Measurements from ENCODE around the gene ZDHHC14.

DNA sequence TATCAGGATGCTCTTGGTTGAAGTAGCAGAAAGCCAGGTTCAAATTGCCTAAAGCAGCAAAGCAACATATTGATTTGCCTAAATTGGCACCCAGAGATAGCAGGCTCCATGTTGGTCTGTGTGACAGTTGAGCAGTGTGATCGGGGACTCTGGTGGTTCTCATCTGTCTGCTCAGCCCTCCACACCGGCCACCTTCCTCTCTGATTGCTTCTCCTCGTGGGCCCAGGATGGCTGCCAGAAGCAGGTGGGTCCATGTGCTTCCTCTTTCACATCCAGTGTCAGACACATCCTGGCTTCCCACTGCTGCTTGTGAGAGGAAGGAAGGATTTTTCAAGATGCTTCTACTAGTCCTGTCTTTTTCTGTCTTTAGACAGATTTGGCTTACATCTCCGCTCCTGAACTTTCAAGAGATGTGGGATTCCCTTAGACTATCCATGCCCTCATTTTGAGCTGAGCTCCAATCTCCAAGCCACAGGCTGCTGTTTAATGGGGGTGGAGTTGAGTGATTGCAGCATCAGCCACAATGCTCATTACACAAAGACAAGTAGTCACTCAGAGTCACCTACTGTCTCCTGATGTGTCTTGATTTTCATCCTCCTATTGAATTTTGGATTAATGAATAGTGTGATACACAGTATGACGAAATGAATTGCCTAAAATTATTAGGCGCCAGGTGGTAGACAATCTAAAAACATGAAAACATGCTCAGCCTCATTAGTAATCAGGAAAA is 122.2 kb downstream of the ZDHHC14 start:
- TF ChIP-seq, protein P1, sequence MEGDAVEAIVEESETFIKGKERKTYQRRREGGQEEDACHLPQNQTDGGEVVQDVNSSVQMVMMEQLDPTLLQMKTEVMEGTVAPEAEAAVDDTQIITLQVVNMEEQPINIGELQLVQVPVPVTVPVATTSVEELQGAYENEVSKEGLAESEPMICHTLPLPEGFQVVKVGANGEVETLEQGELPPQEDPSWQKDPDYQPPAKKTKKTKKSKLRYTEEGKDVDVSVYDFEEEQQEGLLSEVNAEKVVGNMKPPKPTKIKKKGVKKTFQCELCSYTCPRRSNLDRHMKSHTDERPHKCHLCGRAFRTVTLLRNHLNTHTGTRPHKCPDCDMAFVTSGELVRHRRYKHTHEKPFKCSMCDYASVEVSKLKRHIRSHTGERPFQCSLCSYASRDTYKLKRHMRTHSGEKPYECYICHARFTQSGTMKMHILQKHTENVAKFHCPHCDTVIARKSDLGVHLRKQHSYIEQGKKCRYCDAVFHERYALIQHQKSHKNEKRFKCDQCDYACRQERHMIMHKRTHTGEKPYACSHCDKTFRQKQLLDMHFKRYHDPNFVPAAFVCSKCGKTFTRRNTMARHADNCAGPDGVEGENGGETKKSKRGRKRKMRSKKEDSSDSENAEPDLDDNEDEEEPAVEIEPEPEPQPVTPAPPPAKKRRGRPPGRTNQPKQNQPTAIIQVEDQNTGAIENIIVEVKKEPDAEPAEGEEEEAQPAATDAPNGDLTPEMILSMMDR (IDR thresholded peaks at IDR 0.05; ENCODE audit: insufficient read depth, low read length): no peak
- TF ChIP-seq REST (IDR thresholded peaks at IDR 0.05; ENCODE audit: insufficient replicate concordance, low read depth) (no peak), SPI1 (IDR thresholded peaks at IDR 0.05; ENCODE audit: borderline replicate concordance, low read depth) (no peak)
